HepG2 (cell line): ENCODE measurements around the gene SAP25. TPM values are rescaled to one million over a fixed set of nuclear protein-coding genes. Genes with fewer than 3 reads are reported as not detected.
A peak's percentile ranks its signal among the peaks of the same experiment; 100 is the strongest.

Experiments used
- ARHGAP35 ChIP-seq: sonication (generic); formaldehyde crosslinking; IDR thresholded peaks from 2 replicates; pipeline ENCODE4 v1.9.0; 2022; ENCODE audit warnings: mild to moderate bottlenecking, inconsistent platforms, moderate library complexity, missing genetic modification reagents, borderline replicate concordance
- ATF3 ChIP-seq: sonication (generic); formaldehyde crosslinking; IDR thresholded peaks from 2 replicates; pipeline ENCODE4 v1.4.0; 2020; ENCODE audit warnings: missing genetic modification reagents
- BORCS8-MEF2B ChIP-seq: sonication (generic); formaldehyde crosslinking; IDR thresholded peaks from 2 replicates; pipeline ENCODE4 v1.8.0; 2022; ENCODE audit warnings: mild to moderate bottlenecking, missing genetic modification reagents
- ELF1 ChIP-seq: sonication (generic); formaldehyde crosslinking; IDR thresholded peaks from 2 replicates; pipeline ENCODE4 v1.4.0; 2020; ENCODE audit warnings: missing genetic modification reagents
- KDM2A ChIP-seq: sonication (generic); formaldehyde crosslinking; IDR thresholded peaks from 2 replicates; pipeline ENCODE4 v1.4.0; 2020; ENCODE audit warnings: low read depth, missing genetic modification reagents, borderline replicate concordance
- LBX2 ChIP-seq: sonication (generic); formaldehyde crosslinking; IDR thresholded peaks from 2 replicates; pipeline ENCODE4 v1.5.0; 2020; ENCODE audit warnings: missing genetic modification reagents, mild to moderate bottlenecking, borderline replicate concordance
- MEIS2 ChIP-seq: sonication (generic); formaldehyde crosslinking; IDR thresholded peaks from 2 replicates; pipeline ENCODE4 v1.9.0; 2021; ENCODE audit warnings: mild to moderate bottlenecking, missing genetic modification reagents
- PAF1 ChIP-seq: IDR thresholded peaks from 2 replicates; pipeline ENCODE4 v1.6.1; 2016; ENCODE audit warnings: missing genetic modification reagents, missing compliant biosample characterization
- RNF2 ChIP-seq: fragments of 450-650 bp; conservative IDR thresholded peaks from 2 replicates; pipeline ENCODE4 v1.6.1; 2016; ENCODE audit warnings: low read depth
- SNAI1 ChIP-seq: sonication (generic); formaldehyde crosslinking; IDR thresholded peaks from 2 replicates; pipeline ENCODE4 v1.5.0; 2020; ENCODE audit warnings: mild to moderate bottlenecking, missing genetic modification reagents, borderline replicate concordance
- ZBTB33 ChIP-seq: sonication (generic); formaldehyde crosslinking; IDR thresholded peaks from 2 replicates; pipeline ENCODE4 v1.4.0; 2020; ENCODE audit warnings: missing genetic modification reagents
- ZC3H4 ChIP-seq: sonication (generic); formaldehyde crosslinking; IDR thresholded peaks from 2 replicates; pipeline ENCODE4 v1.4.0; 2020; ENCODE audit warnings: missing genetic modification reagents, borderline replicate concordance
- ZFY ChIP-seq: sonication (generic); formaldehyde crosslinking; IDR thresholded peaks from 2 replicates; pipeline ENCODE4 v1.4.0; 2020; ENCODE audit warnings: missing genetic modification reagents
- ZMAT5 ChIP-seq: sonication (generic); formaldehyde crosslinking; IDR thresholded peaks from 2 replicates; pipeline ENCODE4 v1.5.0; 2020; ENCODE audit warnings: mild to moderate bottlenecking, low read depth, missing genetic modification reagents, borderline replicate concordance
- ZNF503 ChIP-seq: sonication (generic); formaldehyde crosslinking; IDR thresholded peaks from 2 replicates; pipeline ENCODE4 v1.4.0; 2020; ENCODE audit warnings: missing genetic modification reagents
- ZNF891 ChIP-seq: sonication (generic); formaldehyde crosslinking; IDR thresholded peaks from 2 replicates; pipeline ENCODE4 v1.5.0; 2020; ENCODE audit warnings: mild to moderate bottlenecking, missing genetic modification reagents
- polyA plus RNA-seq, 8 experiments: library from polyadenylated mRNA; depleted of rRNA in 3 of 8; stranded (reverse) in 7 of 8; unstranded in 1 of 8; fragments of >200 nt; fragmentation: Illumina TruSeq in 4 of 8; extraction: Trizol in 4 of 8; gene quantifications; 2 replicates each; pipeline versions ENCODE4 v1.2.1 to v1.2.3, GENCODE V29; 2011 to 2016; ENCODE audit warnings: low read depth in 4 of 8, missing spikeins in 1 of 8, mixed read lengths in 1 of 8; ENCODE audit not compliant: insufficient read depth in 1 of 8
- total RNA-seq, 5 experiments: library from RNA; depleted of rRNA; stranded (reverse); fragments of >200 nt; fragmentation: Illumina TruSeq; extraction: Trizol; gene quantifications; 2 replicates each; pipeline ENCODE4 v1.2.3, GENCODE V29; 2016; ENCODE audit warnings: low read depth in 1 of 5

The SAP25 gene
- total and polyA plus RNA-seq, 2 of the 13 experiments (the other 11 are each of a cell fraction or from before 2014, with no cell fraction given) = 0.15 to 0.20 TPM

GRCh38 chr7:100567751-100568175 is 5.9 kb downstream of the SAP25 start (continued):
- no peak; the same call in 1 of the 2 replicates for TF ChIP-seq ZBTB33
- TF ChIP-seq LBX2 (CRISPR knock-in tag) = no peak
- no peak for TF ChIP-seq ARHGAP35 (CRISPR knock-in tag)
- no peak for TF ChIP-seq ZMAT5
- TF ChIP-seq SNAI1 (CRISPR knock-in tag) = no peak
- no peak for TF ChIP-seq RNF2
- TF ChIP-seq BORCS8-MEF2B (CRISPR knock-in tag) = no peak; the same call in 1 of the 2 replicates
- TF ChIP-seq KDM2A = no peak
- 0 out of 2 replicates have a peak, but pooled peaks have one; percentile 51 for TF ChIP-seq ZNF503 (CRISPR knock-in tag)
- peak; percentile 77; the same call in 1 of the 2 replicates for TF ChIP-seq ELF1 (CRISPR knock-in tag)
- TF ChIP-seq ZC3H4 (CRISPR knock-in tag) = no peak
- no peak for TF ChIP-seq ZFY (CRISPR knock-in tag)
- TF ChIP-seq PAF1 (CRISPR knock-in tag) = peak; percentile 89; the same call in 1 of the 2 replicates
- no peak for TF ChIP-seq ATF3
- TF ChIP-seq ZNF891 (CRISPR knock-in tag) = no peak
- TF ChIP-seq MEIS2 (CRISPR knock-in tag) = no peak
